Sigmoid colon (tissue), 7 donors: ENCODE measurements around the gene ITPR1. TPM values are rescaled to one million over a fixed set of nuclear protein-coding genes. Genes with fewer than 3 reads are reported as not detected.

ENCODE experiments used
- DNase-seq: peaks from one replicate; pipeline ENCODE4 v3.0.0-alpha.2; 2019
- H3K27ac ChIP-seq, 4 donors: fragments of 200-600 bp; sonication (generic); one replicate each; pipeline ENCODE4 v1.5.1; 2016 to 2019; ENCODE audit warnings: mild to moderate bottlenecking in 1 of 4
- H3K27me3 ChIP-seq, 3 donors: fragments of 200-600 bp; sonication (generic); one replicate each; pipeline ENCODE4 v1.5.1; 2019; ENCODE audit warnings: mild to moderate bottlenecking in 1 of 3
- H3K36me3 ChIP-seq, 4 donors: fragments of 200-600 bp; sonication (generic); one replicate each; pipeline ENCODE4 v1.5.1; 2016 to 2019
- H3K4me1 ChIP-seq, 4 donors: fragments of 200-600 bp; sonication (generic); one replicate each; pipeline ENCODE4 v1.5.1; 2017 to 2019
- H3K4me3 ChIP-seq, 4 donors: fragments of 200-600 bp; sonication (generic); one replicate each; pipeline ENCODE4 v1.5.1; 2017 to 2019; ENCODE audit warnings: mild to moderate bottlenecking in 2 of 4, moderate library complexity in 1 of 4
- H3K9me3 ChIP-seq, 4 donors: fragments of 200-600 bp in 3 of 4; sonication (generic) in 3 of 4; one replicate each; pipeline versions ENCODE4 v1.5.1 to v1.6.1; 2013 to 2019
- CTCF ChIP-seq, 4 experiments: fragments of 450-650 bp in 3 of 4; fragments of 200-600 bp in 1 of 4; IDR thresholded peaks; one replicate each; pipeline ENCODE4 v1.5.1; 2016 to 2019; ENCODE audit warnings: antibody characterized with exemption in 4 of 4, mild to moderate bottlenecking in 3 of 4, moderate library complexity in 2 of 4
- EP300 ChIP-seq, 4 donors: sonication (generic); formaldehyde crosslinking; IDR thresholded peaks; one replicate each; pipeline ENCODE4 v1.6.1; 2017; ENCODE audit warnings: antibody characterized with exemption in 4 of 4
- POLR2A ChIP-seq, 2 donors: fragments of 450-650 bp; IDR thresholded peaks; one replicate each; pipeline ENCODE4 v1.6.1; 2016; ENCODE audit warnings: antibody characterized with exemption in 2 of 2, mild to moderate bottlenecking in 2 of 2, moderate library complexity in 2 of 2
- POLR2AphosphoS5 ChIP-seq, 4 donors: sonication (generic); formaldehyde crosslinking; IDR thresholded peaks; one replicate each; pipeline ENCODE4 v1.6.1; 2017; ENCODE audit warnings: antibody characterized with exemption in 4 of 4
- WGBS, 2 donors: extraction: QIAGEN DNeasy Blood & Tissue Kit; methylation state at CpG; one replicate each; pipeline ENCODE4 v1.1.7; 2013; 5-methylcytosine and 5-hydroxymethylcytosine counted together
- intact Hi-C: fragments of 100-400 bp; cut with DNase I; formaldehyde crosslinking; loops from one replicate; pipeline ENCODE4 v1.15.1; 2023
- polyA plus RNA-seq, 3 donors: library from polyadenylated mRNA; stranded (reverse); fragments of 200-250 nt; gene quantifications; one replicate each; pipeline ENCODE4 v1.2.3, GENCODE V29; 2013
- total RNA-seq, 4 donors: library from RNA; depleted of rRNA; stranded (reverse); fragments of >200 nt; gene quantifications; one replicate each; pipeline ENCODE4 v1.1.0, GENCODE V29; 2016
- donor health status: healthy with polysubstance abuse.
- donor health status: Bipolar disorder and iron deficiency.
- donor health status: healthy.

Gene ITPR1
- total and polyA plus RNA-seq, 7 donors, result 1.4 to 206 (median 111) TPM

- peaks cover 0 to 62% (median 40%) of the 10 kb centered on the region in 4 donors for H3K4me1 ChIP-seq
- 82 to 89% methylated on average over 5 of the region's 5 CpGs for WGBS, 2 donors
- DNase-seq, result no peak
- peak overlapping the region; percentile 48 to 86 (median 65) for H3K27ac ChIP-seq
- H3K36me3 ChIP-seq, result peaks cover 0 to 20% (median 0%) of the 10 kb centered on the region in 4 donors
- intact Hi-C loops, result no loop called here
- TF ChIP-seq CTCF (IDR thresholded peaks at IDR 0.05), result no peak
- TF ChIP-seq EP300 (IDR thresholded peaks at IDR 0.05), result no peak
- no peak for TF ChIP-seq POLR2A (IDR thresholded peaks at IDR 0.05)
- no peak for TF ChIP-seq POLR2AphosphoS5 (IDR thresholded peaks at IDR 0.05)
- no peaks in the 10 kb centered on the region for H3K9me3 ChIP-seq
- H3K27me3 ChIP-seq, result no peaks in the 10 kb centered on the region
- peak overlapping the region in 1 of 4 donors; percentile 5 for H3K4me3 ChIP-seq
Measured at GRCh38 chr3:4830586-4830914, 337.4 kb downstream of the ITPR1 start.

GRCh38 chr3:4831580-4831950, 338.4 kb downstream of the ITPR1 start:
- TF ChIP-seq POLR2AphosphoS5 (IDR thresholded peaks at IDR 0.05), result no peak
- TF ChIP-seq EP300 (IDR thresholded peaks at IDR 0.05), result no peak
- no peak for TF ChIP-seq CTCF (IDR thresholded peaks at IDR 0.05)
- TF ChIP-seq POLR2A (IDR thresholded peaks at IDR 0.05), result no peak
- H3K4me1 ChIP-seq, result peaks cover 0 to 52% (median 30%) of the 10 kb centered on the region in 4 donors

GRCh38 chr3:4833471-4833870, 340.3 kb downstream of the ITPR1 start:
- Histone ChIP-seq H3K36me3 (peaks cover 0 to 38% (median 6%) of the 10 kb centered on the region in 4 donors), H3K27me3 (no peaks in the 10 kb centered on the region), H3K9me3 (no peaks in the 10 kb centered on the region), H3K4me1 (peaks cover 0 to 33% (median 21%) of the 10 kb centered on the region in 4 donors), H3K4me3 (no peak overlapping the region), H3K27ac (no peak overlapping the region)
- intact Hi-C loops, result no loop called here
- WGBS, 2 donors, result 84 to 95% methylated on average over 5 of the region's 5 CpGs
- no peak for DNase-seq
- no peak for TF ChIP-seq POLR2AphosphoS5 (IDR thresholded peaks at IDR 0.05)
- TF ChIP-seq EP300 (IDR thresholded peaks at IDR 0.05), result no peak
- TF ChIP-seq POLR2A (IDR thresholded peaks at IDR 0.05), result no peak
- no peak for TF ChIP-seq CTCF (IDR thresholded peaks at IDR 0.05)

More at GRCh38 chr3:4831580-4831950, 338.4 kb downstream of the ITPR1 start:
- Histone ChIP-seq H3K9me3 (no peaks in the 10 kb centered on the region), H3K27ac (peak overlapping the region; percentile 48 to 86 (median 65)), H3K27me3 (no peaks in the 10 kb centered on the region), H3K36me3 (peaks cover 0 to 20% (median 0%) of the 10 kb centered on the region in 4 donors), H3K4me3 (peak overlapping the region in 1 of 4 donors; percentile 5)
- DNase-seq, result no peak
- intact Hi-C loops, result no loop called here
- WGBS, 2 donors, result 54 to 66% methylated on average over 4 of the region's 4 CpGs

- H3K4me1 ChIP-seq, result peaks cover 0 to 24% (median 13%) of the 10 kb centered on the region in 4 donors
- no peaks in the 10 kb centered on the region for H3K9me3 ChIP-seq
- no peak overlapping the region for H3K4me3 ChIP-seq
- WGBS, 2 donors, result 58 to 81% methylated on average over 8 of the region's 8 CpGs
- H3K36me3 ChIP-seq, result peaks cover 0 to 41% (median 6%) of the 10 kb centered on the region in 4 donors
- no peaks in the 10 kb centered on the region for H3K27me3 ChIP-seq
- no peak overlapping the region for H3K27ac ChIP-seq
- intact Hi-C loops, result no loop called here
- no peak for DNase-seq
- TF ChIP-seq CTCF (IDR thresholded peaks at IDR 0.05) (no peak), EP300 (IDR thresholded peaks at IDR 0.05) (no peak), POLR2A (IDR thresholded peaks at IDR 0.05) (no peak), POLR2AphosphoS5 (IDR thresholded peaks at IDR 0.05) (no peak)
Measured at GRCh38 chr3:4834403-4834866, 341.3 kb downstream of the ITPR1 start.

- Histone ChIP-seq H3K27ac (no peak overlapping the region), H3K36me3 (peaks cover 0 to 41% (median 6%) of the 10 kb centered on the region in 4 donors), H3K4me3 (no peak overlapping the region), H3K27me3 (no peaks in the 10 kb centered on the region), H3K4me1 (peaks cover 0 to 21% (median 12%) of the 10 kb centered on the region in 4 donors), H3K9me3 (no peaks in the 10 kb centered on the region)
- intact Hi-C loops, result no loop called here
- no peak for DNase-seq
- WGBS, 2 donors, result 28 to 41% methylated on average over 3 of the region's 3 CpGs
- TF ChIP-seq POLR2A (IDR thresholded peaks at IDR 0.05) (no peak), CTCF (IDR thresholded peaks at IDR 0.05) (no peak), EP300 (IDR thresholded peaks at IDR 0.05) (no peak), POLR2AphosphoS5 (IDR thresholded peaks at IDR 0.05) (no peak)
Measured at GRCh38 chr3:4835616-4836043, 342.5 kb downstream of the ITPR1 start.
